ENCODE results near the gene CDH2. TPM values are rescaled to one million over a fixed set of nuclear protein-coding genes. Genes with fewer than 3 reads are reported as not detected.

Gene CDH2
- total and polyA plus RNA-seq, 2 experiments from 2014 or later = 14.7 to 36.9 TPM

GRCh38 chr18:27954226-27954625, 222.7 kb downstream of the CDH2 start:
- no peaks in the 10 kb centered on the region for H4K20me1 ChIP-seq (replicated peaks; ENCODE audit: insufficient read depth)
- no peaks in the 10 kb centered on the region for H3K4me1 ChIP-seq (ENCODE audit: insufficient read depth)
- no peak overlapping the region for H3K27ac Mint-ChIP-seq
- no peaks in the 10 kb centered on the region for H3K9me3 Mint-ChIP-seq
- peaks cover 1% of the 10 kb centered on the region for H3K27me3 Mint-ChIP-seq (ENCODE audit: insufficient read depth, low read depth, poor library complexity)
- H3K4me3 ChIP-seq = no peak overlapping the region
- no peak overlapping the region for H3K27ac ChIP-seq (ENCODE audit: low read depth)
- no peak overlapping the region for H3K4me3 Mint-ChIP-seq
- no peak overlapping the region for H2AFZ ChIP-seq
- no peaks in the 10 kb centered on the region for H3F3A ChIP-seq (replicated peaks; ENCODE audit: low read depth)
- DNase-seq (ENCODE audit: low spot score) (no peak), ATAC-seq (no peak; the same call in 2 of the 3 replicates)
- H3K36me3 Mint-ChIP-seq (ENCODE audit: low read depth) = no peaks in the 10 kb centered on the region
- H3K79me2 ChIP-seq (replicated peaks; ENCODE audit: insufficient read depth) = no peaks in the 10 kb centered on the region
- no peaks in the 10 kb centered on the region for H3K27me3 ChIP-seq (ENCODE audit: insufficient read depth)
- no peaks in the 10 kb centered on the region for H3K4me1 Mint-ChIP-seq
- H3K4me2 ChIP-seq = no peak overlapping the region
- no peaks in the 10 kb centered on the region for H3K36me3 ChIP-seq (ENCODE audit: insufficient read depth)
- H3K9me2 ChIP-seq (ENCODE audit: insufficient read depth) = no peaks in the 10 kb centered on the region
- TF ChIP-seq JUNB (IDR thresholded peaks at IDR 0.05; ENCODE audit: unreplicated experiment) (no peak), EZH2phosphoT487 (IDR thresholded peaks at IDR 0.05; ENCODE audit: unreplicated experiment) (no peak), REST (IDR thresholded peaks at IDR 0.05; ENCODE audit: unreplicated experiment) (no peak), CREB1 (CRISPR knock-in tag; IDR thresholded peaks at IDR 0.05; ENCODE audit: low read depth) (no peak), ZNF114 (CRISPR knock-in tag; IDR thresholded peaks at IDR 0.05) (no peak), POLR2AphosphoS5 (IDR thresholded peaks at IDR 0.05; ENCODE audit: low read depth) (no peak)

DNA sequence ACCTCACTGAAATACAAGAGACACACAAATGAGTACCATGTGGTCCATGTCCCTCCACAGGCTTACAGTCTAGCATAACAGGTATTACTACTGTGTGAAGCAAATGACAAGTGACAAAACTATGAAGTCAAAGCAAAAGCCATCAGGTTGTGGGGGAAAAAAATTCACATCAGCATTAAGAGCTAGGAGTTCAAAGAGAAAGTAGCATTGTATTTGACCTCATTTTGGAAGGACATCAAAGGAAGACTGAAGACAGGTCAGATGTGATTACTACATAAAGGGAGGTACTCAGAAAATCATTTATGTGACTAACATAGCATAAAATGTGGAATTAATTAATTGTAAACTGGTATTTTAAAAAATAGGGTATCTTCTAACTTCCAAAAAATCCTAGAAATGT, 224.2 kb downstream of the CDH2 start:
- Mint-ChIP-seq H3K9me3 (no peaks in the 10 kb centered on the region), H3K4me3 (no peak overlapping the region), H3K36me3 (ENCODE audit: low read depth) (no peaks in the 10 kb centered on the region), H3K4me1 (no peaks in the 10 kb centered on the region), H3K27ac (no peak overlapping the region), H3K27me3 (ENCODE audit: insufficient read depth, low read depth, poor library complexity) (peaks cover 1% of the 10 kb centered on the region)
- H4K20me1 ChIP-seq (replicated peaks; ENCODE audit: insufficient read depth) = no peaks in the 10 kb centered on the region
- H3K4me3 ChIP-seq = no peak overlapping the region
- DNase-seq (ENCODE audit: low spot score) (no peak), ATAC-seq (no peak)
- H3K79me2 ChIP-seq (replicated peaks; ENCODE audit: insufficient read depth) = no peaks in the 10 kb centered on the region
- no peaks in the 10 kb centered on the region for H3K9me2 ChIP-seq (ENCODE audit: insufficient read depth)
- no peak overlapping the region for H3K27ac ChIP-seq (ENCODE audit: low read depth)
- H3K36me3 ChIP-seq (ENCODE audit: insufficient read depth) = no peaks in the 10 kb centered on the region
- TF ChIP-seq JUNB (IDR thresholded peaks at IDR 0.05; ENCODE audit: unreplicated experiment) (no peak), NANOG (IDR thresholded peaks at IDR 0.05; ENCODE audit: borderline replicate concordance) (no peak), CREB1 (CRISPR knock-in tag; IDR thresholded peaks at IDR 0.05; ENCODE audit: low read depth) (no peak)
- TF ChIP-seq, protein P1, sequence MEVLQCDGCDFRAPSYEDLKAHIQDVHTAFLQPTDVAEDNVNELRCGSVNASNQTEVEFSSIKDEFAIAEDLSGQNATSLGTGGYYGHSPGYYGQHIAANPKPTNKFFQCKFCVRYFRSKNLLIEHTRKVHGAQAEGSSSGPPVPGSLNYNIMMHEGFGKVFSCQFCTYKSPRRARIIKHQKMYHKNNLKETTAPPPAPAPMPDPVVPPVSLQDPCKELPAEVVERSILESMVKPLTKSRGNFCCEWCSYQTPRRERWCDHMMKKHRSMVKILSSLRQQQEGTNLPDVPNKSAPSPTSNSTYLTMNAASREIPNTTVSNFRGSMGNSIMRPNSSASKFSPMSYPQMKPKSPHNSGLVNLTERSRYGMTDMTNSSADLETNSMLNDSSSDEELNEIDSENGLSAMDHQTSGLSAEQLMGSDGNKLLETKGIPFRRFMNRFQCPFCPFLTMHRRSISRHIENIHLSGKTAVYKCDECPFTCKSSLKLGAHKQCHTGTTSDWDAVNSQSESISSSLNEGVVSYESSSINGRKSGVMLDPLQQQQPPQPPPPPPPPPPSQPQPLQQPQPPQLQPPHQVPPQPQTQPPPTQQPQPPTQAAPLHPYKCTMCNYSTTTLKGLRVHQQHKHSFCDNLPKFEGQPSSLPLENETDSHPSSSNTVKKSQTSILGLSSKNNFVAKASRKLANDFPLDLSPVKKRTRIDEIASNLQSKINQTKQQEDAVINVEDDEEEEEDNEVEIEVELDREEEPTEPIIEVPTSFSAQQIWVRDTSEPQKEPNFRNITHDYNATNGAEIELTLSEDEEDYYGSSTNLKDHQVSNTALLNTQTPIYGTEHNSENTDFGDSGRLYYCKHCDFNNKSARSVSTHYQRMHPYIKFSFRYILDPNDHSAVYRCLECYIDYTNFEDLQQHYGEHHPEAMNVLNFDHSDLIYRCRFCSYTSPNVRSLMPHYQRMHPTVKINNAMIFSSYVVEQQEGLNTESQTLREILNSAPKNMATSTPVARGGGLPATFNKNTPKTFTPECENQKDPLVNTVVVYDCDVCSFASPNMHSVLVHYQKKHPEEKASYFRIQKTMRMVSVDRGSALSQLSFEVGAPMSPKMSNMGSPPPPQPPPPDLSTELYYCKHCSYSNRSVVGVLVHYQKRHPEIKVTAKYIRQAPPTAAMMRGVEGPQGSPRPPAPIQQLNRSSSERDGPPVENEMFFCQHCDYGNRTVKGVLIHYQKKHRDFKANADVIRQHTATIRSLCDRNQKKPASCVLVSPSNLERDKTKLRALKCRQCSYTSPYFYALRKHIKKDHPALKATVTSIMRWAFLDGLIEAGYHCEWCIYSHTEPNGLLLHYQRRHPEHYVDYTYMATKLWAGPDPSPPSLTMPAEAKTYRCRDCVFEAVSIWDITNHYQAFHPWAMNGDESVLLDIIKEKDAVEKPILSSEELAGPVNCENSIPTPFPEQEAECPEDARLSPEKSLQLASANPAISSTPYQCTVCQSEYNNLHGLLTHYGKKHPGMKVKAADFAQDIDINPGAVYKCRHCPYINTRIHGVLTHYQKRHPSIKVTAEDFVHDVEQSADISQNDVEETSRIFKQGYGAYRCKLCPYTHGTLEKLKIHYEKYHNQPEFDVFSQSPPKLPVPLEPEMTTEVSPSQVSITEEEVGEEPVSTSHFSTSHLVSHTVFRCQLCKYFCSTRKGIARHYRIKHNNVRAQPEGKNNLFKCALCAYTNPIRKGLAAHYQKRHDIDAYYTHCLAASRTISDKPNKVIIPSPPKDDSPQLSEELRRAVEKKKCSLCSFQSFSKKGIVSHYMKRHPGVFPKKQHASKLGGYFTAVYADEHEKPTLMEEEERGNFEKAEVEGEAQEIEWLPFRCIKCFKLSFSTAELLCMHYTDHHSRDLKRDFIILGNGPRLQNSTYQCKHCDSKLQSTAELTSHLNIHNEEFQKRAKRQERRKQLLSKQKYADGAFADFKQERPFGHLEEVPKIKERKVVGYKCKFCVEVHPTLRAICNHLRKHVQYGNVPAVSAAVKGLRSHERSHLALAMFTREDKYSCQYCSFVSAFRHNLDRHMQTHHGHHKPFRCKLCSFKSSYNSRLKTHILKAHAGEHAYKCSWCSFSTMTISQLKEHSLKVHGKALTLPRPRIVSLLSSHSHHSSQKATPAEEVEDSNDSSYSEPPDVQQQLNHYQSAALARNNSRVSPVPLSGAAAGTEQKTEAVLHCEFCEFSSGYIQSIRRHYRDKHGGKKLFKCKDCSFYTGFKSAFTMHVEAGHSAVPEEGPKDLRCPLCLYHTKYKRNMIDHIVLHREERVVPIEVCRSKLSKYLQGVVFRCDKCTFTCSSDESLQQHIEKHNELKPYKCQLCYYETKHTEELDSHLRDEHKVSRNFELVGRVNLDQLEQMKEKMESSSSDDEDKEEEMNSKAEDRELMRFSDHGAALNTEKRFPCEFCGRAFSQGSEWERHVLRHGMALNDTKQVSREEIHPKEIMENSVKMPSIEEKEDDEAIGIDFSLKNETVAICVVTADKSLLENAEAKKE (CRISPR knock-in tag; IDR thresholded peaks at IDR 0.05) = no peak
- H2AFZ ChIP-seq = no peak overlapping the region
- no peaks in the 10 kb centered on the region for H3F3A ChIP-seq (replicated peaks; ENCODE audit: low read depth)
- H3K4me1 ChIP-seq (ENCODE audit: insufficient read depth) = no peaks in the 10 kb centered on the region
- no peak overlapping the region for H3K4me2 ChIP-seq
- H3K27me3 ChIP-seq (ENCODE audit: insufficient read depth) = no peaks in the 10 kb centered on the region
